Astrocyte (in vitro differentiated cells and primary cell): ENCODE measurements around the gene MFGE8.
"Not testable (repeated sequence)": the region's sequence is repeated elsewhere in the genome, so short reads cannot be mapped to it uniquely, and the experiment has no call there.

ENCODE experiments used
- CTCF ChIP-seq: IDR thresholded peaks from 2 replicates; pipeline ENCODE4 v1.5.1; 2011; ENCODE audit warnings: low read depth, mild to moderate bottlenecking, inconsistent platforms, low read length, moderate library complexity; ENCODE audit not compliant: insufficient read depth
- EZH2 ChIP-seq: IDR thresholded peaks from 2 replicates; pipeline ENCODE4 v1.6.1; 2012; ENCODE audit warnings: mild to moderate bottlenecking, low read length, inconsistent platforms; ENCODE audit not compliant: insufficient read depth

- TF ChIP-seq CTCF, EZH2: not testable (repeated sequence)
Measured at GRCh38 chr15:88929358-88930098, 16.3 kb upstream of the MFGE8 start.
